Measurements from ENCODE around the gene UTP11.
"Not testable (repeated sequence)": the region's sequence is repeated elsewhere in the genome, so short reads cannot be mapped to it uniquely, and the experiment has no call there.

The UTP11 gene

GRCh38 chr1:38012363-38013226 lies at the start of gene UTP11:
TSS of gene UTP11 (plus strand) at chr1:38012734. CDS start at chr1:38012803, 69 bp downstream.
- TF ChIP-seq JUND (IDR thresholded peaks at IDR 0.05; ENCODE audit: low read depth), result no peak
- in situ Hi-C loops (cut with HindIII; ENCODE audit: low pct_unique_long_range_greater_than_20kb, low sequenced_read_pairs), result no loop called here
- DNase-seq (ENCODE audit: low read depth in 1 of 2, low spot score in 1 of 2), result peak; percentile 71 to 99

DNA sequence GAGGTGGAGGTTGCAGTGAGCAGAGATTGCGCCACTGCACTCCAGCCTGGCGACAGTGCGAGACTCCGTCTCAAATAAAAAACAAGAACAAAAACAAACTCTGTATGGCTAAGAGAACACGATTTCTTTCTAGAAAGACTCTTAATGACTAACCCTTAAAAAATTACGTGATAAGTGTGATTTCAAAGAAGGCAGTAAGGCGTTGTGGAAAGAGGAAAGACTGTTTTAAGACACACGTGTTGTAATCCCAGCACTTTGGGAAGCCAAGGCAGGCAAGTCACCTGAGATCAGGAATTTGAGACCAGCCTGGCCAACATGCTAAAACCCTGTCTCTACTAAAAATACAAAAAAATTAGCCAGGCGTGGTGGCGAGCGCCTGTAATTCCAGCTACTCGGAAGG lies 48.4 kb upstream of the UTP11 start:
- in situ Hi-C loops (cut with HindIII; ENCODE audit: low pct_unique_long_range_greater_than_20kb, low sequenced_read_pairs); DNase-seq (ENCODE audit: low read depth in 1 of 2, low spot score in 1 of 2): not testable (repeated sequence)

DNA sequence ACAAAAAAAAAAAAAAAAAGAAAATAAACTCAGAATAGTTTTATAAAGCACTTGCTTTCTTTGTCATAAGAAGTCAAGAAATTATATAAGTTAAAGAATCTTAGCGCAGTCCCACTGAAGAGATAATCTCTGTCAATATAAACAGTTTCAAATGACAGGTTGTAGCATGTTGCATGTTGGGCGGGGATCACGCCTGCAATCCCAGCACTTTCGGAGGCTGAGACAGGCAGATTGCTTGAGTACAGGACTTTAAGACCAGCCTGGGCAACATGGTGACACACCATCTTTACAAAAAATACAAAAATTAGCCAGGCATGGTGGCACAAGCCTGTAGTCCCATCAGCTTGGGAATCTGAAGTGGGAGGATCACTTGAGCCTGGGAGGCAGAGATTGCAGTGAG lies 47.2 kb upstream of the UTP11 start:
- in situ Hi-C loops (cut with HindIII; ENCODE audit: low pct_unique_long_range_greater_than_20kb, low sequenced_read_pairs), result no loop called here
- TF ChIP-seq JUND (IDR thresholded peaks at IDR 0.05; ENCODE audit: low read depth), result no peak
- no peak for DNase-seq (ENCODE audit: low read depth in 1 of 2, low spot score in 1 of 2)

DNA sequence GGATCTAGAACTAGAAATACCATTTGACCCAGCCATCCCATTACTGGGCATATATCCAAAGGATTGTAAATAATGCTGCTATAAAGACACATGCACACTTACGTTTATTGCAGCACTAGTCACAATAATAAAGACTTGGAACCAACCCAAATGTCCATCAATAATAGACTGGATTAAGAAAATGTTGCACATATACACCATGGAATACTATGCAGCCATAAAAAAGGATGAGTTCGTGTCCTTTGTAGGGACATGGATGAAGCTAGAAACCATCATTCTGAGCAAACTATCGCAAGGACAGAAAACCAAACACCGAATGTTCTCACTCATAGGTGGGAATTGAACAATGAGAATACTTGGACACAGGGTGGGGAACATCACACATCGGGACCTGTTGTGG lies 38.9 kb upstream of the UTP11 start:
- in situ Hi-C loops (cut with HindIII; ENCODE audit: low pct_unique_long_range_greater_than_20kb, low sequenced_read_pairs), result not testable (repeated sequence)

GRCh38 chr1:37974567-37974966 lies 38.0 kb upstream of the UTP11 start:
- TF ChIP-seq JUND (IDR thresholded peaks at IDR 0.05; ENCODE audit: low read depth), result no peak
- DNase-seq (ENCODE audit: low read depth in 1 of 2, low spot score in 1 of 2), result no peak
- in situ Hi-C loops (cut with HindIII; ENCODE audit: low pct_unique_long_range_greater_than_20kb, low sequenced_read_pairs), result no loop called here

More for the DNA sequence above, 38.9 kb upstream of the UTP11 start:
- not testable (repeated sequence) for DNase-seq (ENCODE audit: low read depth in 1 of 2, low spot score in 1 of 2)

GRCh38 chr1:37975083-37975482 lies 37.5 kb upstream of the UTP11 start:
- peak; percentile 25 to 65 for DNase-seq (ENCODE audit: low read depth in 1 of 2, low spot score in 1 of 2)

DNA sequence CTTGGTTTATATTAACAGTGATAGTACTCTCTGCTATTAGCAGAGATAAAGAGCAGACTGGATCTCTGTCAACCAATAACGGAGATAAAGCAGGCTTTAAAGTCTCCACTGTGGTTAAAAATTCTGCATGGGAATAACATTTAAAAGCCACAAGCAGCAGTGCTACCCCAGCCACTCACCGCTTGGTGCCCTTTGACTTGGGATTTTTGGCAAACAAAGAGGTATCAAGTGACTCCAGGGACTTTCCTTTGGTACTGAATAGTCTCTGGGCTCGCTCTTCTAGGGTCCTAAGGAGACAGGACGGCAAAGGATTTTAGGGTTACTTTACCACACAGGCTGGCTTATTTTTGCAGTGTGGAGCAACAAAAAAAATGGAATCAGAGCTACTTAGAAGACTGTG lies 34.0 kb upstream of the UTP11 start:
- in situ Hi-C loops (cut with HindIII; ENCODE audit: low pct_unique_long_range_greater_than_20kb, low sequenced_read_pairs), result no loop called here
- no peak for TF ChIP-seq JUND (IDR thresholded peaks at IDR 0.05; ENCODE audit: low read depth)
- no peak for DNase-seq (ENCODE audit: low read depth in 1 of 2, low spot score in 1 of 2)

More at GRCh38 chr1:37975083-37975482, 37.5 kb upstream of the UTP11 start:
- in situ Hi-C loops (cut with HindIII; ENCODE audit: low pct_unique_long_range_greater_than_20kb, low sequenced_read_pairs), result not testable (repeated sequence)

DNA sequence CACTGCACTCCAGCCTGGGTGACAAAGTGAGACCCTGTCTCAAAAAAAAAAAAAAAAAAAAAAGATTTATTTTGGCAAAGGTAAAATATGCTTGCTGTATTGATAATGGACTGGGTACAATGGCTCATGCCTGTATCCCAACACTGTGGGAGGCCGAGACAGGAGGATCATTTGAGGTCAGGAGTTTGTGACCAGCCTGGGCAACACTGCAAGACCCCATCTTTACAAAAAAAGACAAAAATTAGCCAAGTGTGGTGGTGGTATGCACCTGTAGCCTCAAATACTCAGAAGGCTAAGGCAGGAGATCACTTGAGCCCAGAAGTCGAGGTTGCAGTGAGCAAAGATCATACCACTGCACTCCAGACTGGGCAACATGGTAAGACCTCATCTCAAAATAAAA lies 29.0 kb upstream of the UTP11 start:
- TF ChIP-seq JUND (IDR thresholded peaks at IDR 0.05; ENCODE audit: low read depth), result no peak
- in situ Hi-C loops (cut with HindIII; ENCODE audit: low pct_unique_long_range_greater_than_20kb, low sequenced_read_pairs), result no loop called here
- no peak for DNase-seq (ENCODE audit: low read depth in 1 of 2, low spot score in 1 of 2)

GRCh38 chr1:37987679-37988078 lies 24.9 kb upstream of the UTP11 start:
- in situ Hi-C loops (cut with HindIII; ENCODE audit: low pct_unique_long_range_greater_than_20kb, low sequenced_read_pairs), result no loop called here
- TF ChIP-seq JUND (IDR thresholded peaks at IDR 0.05; ENCODE audit: low read depth), result no peak
- no peak for DNase-seq (ENCODE audit: low read depth in 1 of 2, low spot score in 1 of 2)

DNA sequence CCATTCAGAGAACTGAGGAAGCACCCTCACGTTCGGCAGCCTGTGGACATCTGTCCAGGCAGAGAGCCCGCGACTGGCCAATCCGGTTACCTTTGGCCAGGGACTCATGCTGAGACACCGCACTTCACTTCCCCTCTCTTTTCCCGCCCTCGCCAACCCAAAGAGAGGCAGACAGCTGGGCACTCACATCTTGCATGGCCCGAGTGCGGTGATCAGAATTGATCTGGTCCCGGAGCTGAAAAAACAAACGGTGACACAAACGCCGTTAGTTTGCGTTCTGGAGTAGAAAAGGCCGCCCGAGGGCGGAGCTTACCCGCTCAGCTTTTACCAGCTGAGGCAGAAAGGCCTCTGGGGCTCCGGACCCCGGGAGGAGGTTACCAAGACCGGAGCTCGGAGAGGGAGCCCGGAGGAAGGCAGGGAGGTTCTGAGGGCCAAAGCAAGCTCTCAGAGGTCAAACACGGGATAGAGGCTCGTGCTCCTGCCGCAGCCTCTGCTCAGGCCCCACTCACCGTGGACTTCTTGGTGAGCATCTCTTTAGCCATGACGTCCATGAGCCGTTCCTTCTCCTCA lies 23.1 kb upstream of the UTP11 start:
- no peak for TF ChIP-seq JUND (IDR thresholded peaks at IDR 0.05; ENCODE audit: low read depth)
- in situ Hi-C loops (cut with HindIII; ENCODE audit: low pct_unique_long_range_greater_than_20kb, low sequenced_read_pairs), result no loop called here
- peak; percentile 8 to 38 for DNase-seq (ENCODE audit: low read depth in 1 of 2, low spot score in 1 of 2)

DNA sequence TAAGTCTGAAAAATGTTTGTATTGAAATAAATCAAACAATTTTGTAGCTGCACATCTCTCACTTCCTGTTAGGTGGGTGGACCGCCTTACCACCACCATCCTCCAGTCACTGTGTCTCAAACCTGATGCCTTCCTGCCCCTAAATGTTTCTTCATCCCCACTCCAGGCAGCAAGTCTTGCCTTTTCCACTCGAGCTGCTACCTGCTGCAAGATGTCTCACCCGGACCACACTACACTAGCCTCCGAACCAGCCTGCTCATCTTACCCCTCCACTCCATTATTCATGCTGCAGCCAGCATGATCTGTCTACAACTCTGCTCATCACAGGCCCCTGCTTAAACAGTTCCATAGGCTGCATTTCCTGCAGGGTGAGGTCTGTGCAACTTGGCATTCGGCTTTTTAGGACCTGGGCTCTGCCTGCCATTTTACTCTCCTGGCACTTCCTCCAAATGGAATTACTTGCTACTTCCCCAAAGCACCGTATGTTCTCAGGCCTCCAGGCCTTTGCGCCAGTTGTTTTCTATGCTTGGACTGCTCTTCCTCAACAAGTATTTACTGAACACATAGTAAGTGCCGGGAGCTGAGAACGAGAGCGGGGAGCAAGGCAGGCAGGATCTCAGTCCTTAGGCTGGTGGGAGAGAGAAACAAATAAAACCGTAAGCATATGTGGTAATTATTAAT lies 17.5 kb upstream of the UTP11 start:
- in situ Hi-C loops (cut with HindIII; ENCODE audit: low pct_unique_long_range_greater_than_20kb, low sequenced_read_pairs), result no loop called here
- TF ChIP-seq JUND (IDR thresholded peaks at IDR 0.05; ENCODE audit: low read depth), result no peak
- DNase-seq (ENCODE audit: low read depth in 1 of 2, low spot score in 1 of 2), result no peak

- in situ Hi-C loops (cut with HindIII; ENCODE audit: low pct_unique_long_range_greater_than_20kb, low sequenced_read_pairs), result no loop called here
These were observed 16.7 kb upstream of the UTP11 start for GRCh38 chr1:37995751-37996345.

More at GRCh38 chr1:37995751-37996345, 16.7 kb upstream of the UTP11 start:
- no peak for DNase-seq (ENCODE audit: low read depth in 1 of 2, low spot score in 1 of 2)
- no peak for TF ChIP-seq JUND (IDR thresholded peaks at IDR 0.05; ENCODE audit: low read depth)

All from T47D (cell line).